Transverse colon (tissue), 4 donors: ENCODE results near the gene PARP6. TPM values are rescaled to one million over a fixed set of nuclear protein-coding genes. Genes with fewer than 3 reads are reported as not detected.

Experiments used
- DNase-seq: peaks from one replicate; pipeline ENCODE4 v3.0.0-alpha.2; 2019
- H3K27ac ChIP-seq, 4 donors: fragments of 200-600 bp; sonication (generic); 2 replicates each; pipeline ENCODE4 v1.5.1; 2016 to 2018; ENCODE audit warnings: inconsistent platforms in 4 of 4
- H3K27me3 ChIP-seq: fragments of 200-600 bp; sonication (generic); 2 replicates; pipeline ENCODE4 v1.5.1; 2017; ENCODE audit warnings: inconsistent platforms
- H3K36me3 ChIP-seq, 4 donors: fragments of 200-600 bp; sonication (generic); 2 replicates each; pipeline ENCODE4 v1.5.1; 2017 to 2019; ENCODE audit warnings: inconsistent platforms in 4 of 4
- H3K4me1 ChIP-seq, 4 donors: fragments of 200-600 bp; sonication (generic); 2 replicates each; pipeline ENCODE4 v1.5.1; 2017 to 2020; ENCODE audit warnings: inconsistent platforms in 4 of 4
- H3K4me3 ChIP-seq, 4 donors: fragments of 200-600 bp; sonication (generic); 1 replicate in 1 of 4; 2 replicates in 3 of 4; pipeline versions ENCODE4 v1.5.1 to v1.6.1; 2017 to 2019; ENCODE audit warnings: inconsistent platforms in 4 of 4
- H3K9me3 ChIP-seq, 2 donors: fragments of 200-600 bp; sonication (generic); 2 replicates each; pipeline ENCODE4 v1.5.1; 2017 to 2019; ENCODE audit warnings: inconsistent platforms in 2 of 2
- CTCF ChIP-seq, 5 experiments: fragments of 200-600 bp in 3 of 5; fragments of 450-650 bp in 2 of 5; sonication (generic) in 3 of 5; IDR thresholded peaks; 1 replicate in 2 of 5; 2 replicates in 3 of 5; pipeline ENCODE4 v1.5.1; 2016 to 2017; ENCODE audit warnings: antibody characterized with exemption in 5 of 5, inconsistent platforms in 3 of 5, mild to moderate bottlenecking in 2 of 5, moderate library complexity in 1 of 5
- EP300 ChIP-seq: sonication (generic); formaldehyde crosslinking; IDR thresholded peaks from one replicate; pipeline ENCODE4 v1.6.1; 2017; ENCODE audit warnings: antibody characterized with exemption, low read depth
- POLR2A ChIP-seq: fragments of 450-650 bp; IDR thresholded peaks from one replicate; pipeline ENCODE4 v1.6.1; 2016; ENCODE audit warnings: antibody characterized with exemption, mild to moderate bottlenecking, moderate library complexity
- POLR2AphosphoS5 ChIP-seq, 3 donors: sonication (generic); formaldehyde crosslinking; IDR thresholded peaks; one replicate each; pipeline ENCODE4 v1.6.1; 2016; ENCODE audit warnings: antibody characterized with exemption in 3 of 3
- WGBS, 2 donors: methylation state at CpG; one replicate each; pipeline ENCODE4 v1.1.5; 2018; ENCODE audit warnings: low coverage in 1 of 2; 5-methylcytosine and 5-hydroxymethylcytosine counted together
- in situ Hi-C, 4 donors: fragments of 200-750 bp; cut with MboI; loops; one replicate each; pipeline versions ENCODE4 v1.15.0 to v1.15.1; 2017; ENCODE audit warnings: low sequenced_read_pairs in 3 of 4, low pct_ligation_motif_present in 1 of 4, low pct_unique_long_range_greater_than_20kb in 1 of 4
- intact Hi-C: fragments of 100-400 bp; cut with DNase I; formaldehyde crosslinking; loops from one replicate; pipeline ENCODE4 v1.15.1; 2023; ENCODE audit warnings: low total_unique reads
- total RNA-seq, 4 donors: library from RNA; depleted of rRNA; stranded (reverse); fragments of >200 nt; gene quantifications; one replicate each; pipeline ENCODE4 v1.1.0, GENCODE V29; 2016

Gene PARP6
- total RNA-seq, 4 donors from 2014 or later: 44.1 to 152 (median 57.9) TPM

DNA sequence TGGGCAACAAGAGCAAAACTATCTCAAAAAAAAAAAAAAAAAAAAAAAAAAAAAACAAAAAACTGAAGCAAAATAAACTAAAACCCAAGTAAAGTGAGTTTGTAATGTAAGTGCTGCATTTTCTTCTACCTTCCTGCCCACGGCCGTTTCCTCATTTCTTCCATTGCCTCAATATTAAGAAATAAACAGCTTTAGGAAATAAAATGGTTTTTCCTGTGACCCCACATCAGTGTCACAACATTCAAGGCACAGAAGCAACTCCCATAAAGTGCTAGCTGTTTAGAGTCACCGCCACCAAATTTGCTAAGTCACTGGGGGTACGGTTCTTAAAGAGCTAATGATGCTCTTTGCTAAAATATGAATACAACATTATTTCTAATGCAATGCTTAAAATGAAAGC, 44.6 kb downstream of the PARP6 start:
- Histone ChIP-seq H3K4me1 (peaks cover 22 to 54% (median 47%) of the 10 kb centered on the region in 4 donors), H3K27me3 (no peaks in the 10 kb centered on the region), H3K9me3 (no peaks in the 10 kb centered on the region), H3K4me3 (peak overlapping the region in 1 of 4 donors; percentile 7), H3K36me3 (no peaks in the 10 kb centered on the region), H3K27ac (peak overlapping the region; percentile 92 to 99 (median 97))
- WGBS, 2 donors: 61 to 64% methylated on average over 3 to 4 of the region's 4 CpGs
- no peak for DNase-seq
- TF ChIP-seq EP300 (no peak), POLR2AphosphoS5 (IDR thresholded peaks at IDR 0.05) (no peak), POLR2A (no peak), CTCF (IDR thresholded peaks at IDR 0.05) (no peak)
- in situ Hi-C loops: no loop called here
- intact Hi-C loops: no loop called here

GRCh38 chr15:72227192-72227586, 45.2 kb downstream of the PARP6 start:
- Histone ChIP-seq H3K36me3 (no peaks in the 10 kb centered on the region), H3K9me3 (no peaks in the 10 kb centered on the region), H3K4me1 (peaks cover 17 to 54% (median 44%) of the 10 kb centered on the region in 4 donors), H3K4me3 (no peak overlapping the region), H3K27me3 (no peaks in the 10 kb centered on the region), H3K27ac (peak overlapping the region; percentile 92 to 99 (median 97))
- 10 to 36% methylated on average over 2 to 8 of the region's 8 CpGs for WGBS, 2 donors
- in situ Hi-C loops: no loop called here
- no peak for TF ChIP-seq POLR2AphosphoS5 (IDR thresholded peaks at IDR 0.05)
- TF ChIP-seq CTCF (IDR thresholded peaks at IDR 0.05): no peak
- no peak for TF ChIP-seq EP300
- TF ChIP-seq POLR2A: peak; percentile 10
- intact Hi-C loops: no loop called here
- DNase-seq: no peak

- TF ChIP-seq POLR2AphosphoS5 (IDR thresholded peaks at IDR 0.05) (no peak), EP300 (no peak), CTCF (IDR thresholded peaks at IDR 0.05) (no peak), POLR2A (no peak)
Measured at GRCh38 chr15:72223278-72223677, 49.1 kb downstream of the PARP6 start.

GRCh38 chr15:72222393-72222792, 50.0 kb downstream of the PARP6 start:
- H3K4me1 ChIP-seq: peaks cover 4 to 43% (median 21%) of the 10 kb centered on the region in 4 donors
- in situ Hi-C loops (no loop called here), intact Hi-C loops (no loop called here)
- H3K4me3 ChIP-seq: no peak overlapping the region
- 82% methylated on average over 4 of the region's 4 CpGs; no CpG with 5 or more reads in 1 of the 2 donors for WGBS, 2 donors
- no peaks in the 10 kb centered on the region for H3K27me3 ChIP-seq
- peak; percentile 43 for DNase-seq
- TF ChIP-seq POLR2A (no peak), POLR2AphosphoS5 (IDR thresholded peaks at IDR 0.05) (no peak), EP300 (no peak), CTCF (IDR thresholded peaks at IDR 0.05) (no peak)
- peaks cover 0 to 22% (median 7%) of the 10 kb centered on the region in 4 donors for H3K36me3 ChIP-seq
- H3K27ac ChIP-seq: peak overlapping the region in 3 of 4 donors; percentile 27 to 35 (median 28)
- H3K9me3 ChIP-seq: no peaks in the 10 kb centered on the region

More at GRCh38 chr15:72223278-72223677, 49.1 kb downstream of the PARP6 start:
- Histone ChIP-seq H3K9me3 (no peaks in the 10 kb centered on the region), H3K4me3 (no peak overlapping the region), H3K36me3 (peaks cover 0 to 13% (median 3%) of the 10 kb centered on the region in 4 donors), H3K4me1 (peaks cover 4 to 52% (median 26%) of the 10 kb centered on the region in 4 donors), H3K27me3 (no peaks in the 10 kb centered on the region), H3K27ac (no peak overlapping the region)
- no peak for DNase-seq
- intact Hi-C loops: no loop called here
- WGBS, 2 donors: 91% methylated on average over 10 of the region's 10 CpGs
- in situ Hi-C loops: no loop called here
